Mucosa of descending colon (tissue), 3 donors: ENCODE measurements around the gene ITGA3. TPM values are rescaled to one million over a fixed set of nuclear protein-coding genes. Genes with fewer than 3 reads are reported as not detected.
A peak's percentile ranks its signal among the peaks of the same experiment; 100 is the strongest.

Source experiments
- ATAC-seq: fragments of 200-7000 bp; cut with Tn5 transposase; one replicate; pipeline ENCODE4 v1.9.1; 2020; ENCODE audit warnings: mild to moderate bottlenecking, moderate library complexity
- DNase-seq, 3 donors: peaks; one replicate each; pipeline ENCODE4 v3.0.0-alpha.2; 2020
- H3K36me3 ChIP-seq: fragments of 200-600 bp; one replicate; pipeline ENCODE4 v1.8.0; 2021; ENCODE audit warnings: low read depth, mild to moderate bottlenecking
- H3K4me1 ChIP-seq: fragments of 200-600 bp; one replicate; pipeline ENCODE4 v1.8.0; 2021; ENCODE audit warnings: low read depth, mild to moderate bottlenecking
- H3K4me3 ChIP-seq: fragments of 200-600 bp; one replicate; pipeline ENCODE4 v1.8.0; 2021; ENCODE audit warnings: mild to moderate bottlenecking
- H3K9me3 ChIP-seq: fragments of 200-600 bp; one replicate; pipeline ENCODE4 v1.8.0; 2021; ENCODE audit warnings: mild to moderate bottlenecking
- CTCF ChIP-seq: fragments of 200-600 bp; IDR thresholded peaks from one replicate; pipeline ENCODE4 v1.8.0; 2022; ENCODE audit warnings: antibody characterized with exemption, mild to moderate bottlenecking
- intact Hi-C, 2 donors: fragments of 100-400 bp; cut with DNase I in 1 of 2; cut with micrococcal nuclease in 1 of 2; formaldehyde crosslinking; loops; one replicate each; pipeline versions ENCODE4 v1.11.0 to v1.11.1; 2022; cut with DNase I, micrococcal nuclease
- total RNA-seq, 3 donors: library from RNA; stranded (reverse); fragmentation: NEBNext Ultra II Directional in 2 of 3; extraction: Animal tissue kit (Norgen Biotek cat#: 25700) in 2 of 3; gene quantifications; one replicate each; pipeline versions ENCODE4 v1.2.1 to v1.2.4, GENCODE V29; 2021 to 2023
- donor health status: DM: no; HTN: no; CAD: no; lungs with moderate emphysema.
- donor health status: DM: no; HTN: no; CAD: no.
- donor health status: DM: no; HTN: yes; CAD: no.

ITGA3 gene
- total RNA-seq, 3 donors from 2014 or later = 108 to 170 (median 108) TPM

GRCh38 chr17:50087912-50088405 is 32.0 kb downstream of the ITGA3 start:
- no peak for TF ChIP-seq CTCF
- DNase-seq = peak in 1 of 3 donors; percentile 43
- Histone ChIP-seq H3K9me3 (no peaks in the 10 kb centered on the region), H3K4me3 (no peak overlapping the region), H3K36me3 (no peaks in the 10 kb centered on the region), H3K4me1 (no peaks in the 10 kb centered on the region)
- peak; percentile 5 for ATAC-seq
- intact Hi-C loops = loop anchor here in 1 of 2 donors (2.0 kb wide), 1 partner anchor 61 kb away; no protein-coding TSS in a partner anchor

GRCh38 chr17:50088952-50089825 is 33.3 kb downstream of the ITGA3 start:
- intact Hi-C loops = no loop called here
- no peak overlapping the region for H3K4me3 ChIP-seq
- no peaks in the 10 kb centered on the region for H3K36me3 ChIP-seq
- ATAC-seq (no peak), DNase-seq (no peak)
- TF ChIP-seq CTCF = no peak
- H3K9me3 ChIP-seq = no peaks in the 10 kb centered on the region
- no peaks in the 10 kb centered on the region for H3K4me1 ChIP-seq

- H3K4me3 ChIP-seq = no peak overlapping the region
- DNase-seq = peak in 1 of 3 donors; percentile 33
- TF ChIP-seq CTCF = no peak
- H3K4me1 ChIP-seq = no peaks in the 10 kb centered on the region
- ATAC-seq = no peak
- H3K9me3 ChIP-seq = no peaks in the 10 kb centered on the region
- intact Hi-C loops = loop anchor here in 1 of 2 donors (5.0 to 10.0 kb wide), 2 partner anchors 63 to 215 kb away; no protein-coding TSS in a partner anchor
- peaks cover 2% of the 10 kb centered on the region for H3K36me3 ChIP-seq
Observed at GRCh38 chr17:50090071-50090470, 34.2 kb downstream of the ITGA3 start.

- no peaks in the 10 kb centered on the region for H3K9me3 ChIP-seq
- H3K4me3 ChIP-seq = no peak overlapping the region
- DNase-seq (peak in 1 of 3 donors; percentile 27), ATAC-seq (no peak)
- intact Hi-C loops = loop anchor here in 1 of 2 donors (5.0 to 10.0 kb wide), 2 partner anchors 64 to 214 kb away; no protein-coding TSS in a partner anchor
- H3K4me1 ChIP-seq = peaks cover 5% of the 10 kb centered on the region
- no peak for TF ChIP-seq CTCF
- peaks cover 3% of the 10 kb centered on the region for H3K36me3 ChIP-seq
Observed at GRCh38 chr17:50090971-50091917, 35.3 kb downstream of the ITGA3 start.

GRCh38 chr17:50091918-50092285 is 36.0 kb downstream of the ITGA3 start:
- no peak for TF ChIP-seq CTCF
- no peaks in the 10 kb centered on the region for H3K9me3 ChIP-seq
- ATAC-seq (no peak), DNase-seq (no peak)
- intact Hi-C loops = loop anchor here in 1 of 2 donors (5.0 to 10.0 kb wide), 2 partner anchors 65 to 213 kb away; no protein-coding TSS in a partner anchor
- peaks cover 12% of the 10 kb centered on the region for H3K4me1 ChIP-seq
- H3K36me3 ChIP-seq = peaks cover 3% of the 10 kb centered on the region
- H3K4me3 ChIP-seq = no peak overlapping the region
